SK-N-SH (cell line): ENCODE results near the gene PTPRD. TPM values are rescaled to one million over a fixed set of nuclear protein-coding genes. Genes with fewer than 3 reads are reported as not detected.

ENCODE experiments used
- CTCF ChIA-PET: fragments of 300-600, 350-600 bp; formaldehyde crosslinking; extraction: SDS; loops from one replicate; lab custom pipeline; 2021; lab: Yijun Ruan, JAX
- POLR2A ChIA-PET: fragments of 350-600 bp; sonication (Branson Sonifier 250); formaldehyde crosslinking; extraction: SDS; loops from one replicate; lab custom pipeline; 2020; ENCODE audit warnings: antibody characterized with exemption, inconsistent platforms; lab: Yijun Ruan, JAX
- DNase-seq: peaks from one replicate; pipeline ENCODE4 v3.0.0; 2012
- H2AFZ ChIP-seq: fragments of 200-600 bp; sonication (generic); 2 replicates; pipeline ENCODE4 v1.8.1; 2016; ENCODE audit warnings: antibody characterized with exemption, mild to moderate bottlenecking, low read depth
- H3F3A ChIP-seq: fragments of 200-600 bp; sonication (generic); replicated peaks from 2 replicates; pipeline ENCODE3; 2016; ENCODE audit warnings: antibody characterized with exemption, mild to moderate bottlenecking; ENCODE audit not compliant: insufficient read depth
- H3K27ac ChIP-seq, 2 experiments: fragments of 200-500 bp in 1 of 2; fragments of 200-600 bp in 1 of 2; sonication (Bioruptor generic) in 1 of 2; sonication (generic), shearing (Covaris generic) in 1 of 2; 2 replicates each; pipeline versions ENCODE4 v1.5.1 to v1.6.1; 2014 to 2016; ENCODE audit warnings: low read depth in 2 of 2, inconsistent platforms in 1 of 2, low read length in 1 of 2, mild to moderate bottlenecking in 1 of 2, mixed read lengths in 1 of 2
- H3K27me3 ChIP-seq: fragments of 200-600 bp; sonication (generic), shearing (Covaris generic); 2 replicates; pipeline ENCODE4 v1.6.1; 2016; ENCODE audit warnings: mixed run types; ENCODE audit not compliant: insufficient read depth
- H3K36me3 ChIP-seq, 2 experiments: fragments of 200-500 bp in 1 of 2; fragments of 200-600 bp in 1 of 2; sonication (Bioruptor generic) in 1 of 2; sonication (generic) in 1 of 2; replicated peaks in 1 of 2; 2 replicates each; pipeline versions ENCODE3 to v1.5.1; 2014 to 2016; ENCODE audit warnings: low read length in 1 of 2, mild to moderate bottlenecking in 1 of 2; ENCODE audit not compliant: insufficient read depth in 2 of 2, control insufficient read depth in 1 of 2
- H3K4me1 ChIP-seq, 2 experiments: fragments of 200-500 bp in 1 of 2; fragments of 200-600 bp in 1 of 2; sonication (Bioruptor generic) in 1 of 2; sonication (generic), shearing (Covaris generic) in 1 of 2; 2 replicates each; pipeline versions ENCODE4 v1.5.1 to v1.6.1; 2014 to 2016; ENCODE audit warnings: low read depth in 1 of 2, low read length in 1 of 2, mixed run types in 1 of 2; ENCODE audit not compliant: insufficient read depth in 2 of 2, control insufficient read depth in 1 of 2
- H3K4me2 ChIP-seq: fragments of 200-600 bp; sonication (generic), shearing (Covaris generic); 2 replicates; pipeline ENCODE4 v1.6.1; 2017; ENCODE audit warnings: mixed run types
- H3K4me3 ChIP-seq, 2 experiments: fragments of 200-500 bp in 1 of 2; fragments of 200-600 bp in 1 of 2; sonication (Bioruptor generic) in 1 of 2; sonication (generic), shearing (Covaris generic) in 1 of 2; 2 replicates each; pipeline versions ENCODE4 v1.5.1 to v1.8.1; 2014 to 2016; ENCODE audit warnings: low read depth in 2 of 2, inconsistent platforms in 1 of 2, low read length in 1 of 2, mild to moderate bottlenecking in 1 of 2, mixed read lengths in 1 of 2, moderate library complexity in 1 of 2
- H3K79me2 ChIP-seq: fragments of 200-600 bp; sonication (generic); 2 replicates; pipeline ENCODE4 v1.8.1; 2017; ENCODE audit warnings: mild to moderate bottlenecking; ENCODE audit not compliant: insufficient read depth
- H3K9ac ChIP-seq: fragments of 200-600 bp; sonication (generic); 2 replicates; pipeline ENCODE4 v1.6.1; 2017; ENCODE audit warnings: mixed run types
- H3K9me2 ChIP-seq: fragments of 200-600 bp; sonication (generic); 2 replicates; pipeline ENCODE4 v1.6.1; 2017; ENCODE audit warnings: mixed run types
- H3K9me3 ChIP-seq: fragments of 200-600 bp; sonication (generic); 2 replicates; pipeline ENCODE4 v1.6.1; 2017; ENCODE audit warnings: mixed run types, mild to moderate bottlenecking, moderate library complexity
- H4K20me1 ChIP-seq: fragments of 200-600 bp; sonication (generic); 2 replicates; pipeline ENCODE4 v1.6.1; 2017; ENCODE audit warnings: mild to moderate bottlenecking, mixed run types; ENCODE audit not compliant: insufficient read depth
- CHD2 ChIP-seq: fragments of 150-350 bp; IDR thresholded peaks from 2 replicates; pipeline ENCODE4 v1.6.1; 2018; ENCODE audit warnings: low read length; ENCODE audit not compliant: partially characterized antibody
- EP300 ChIP-seq, 2 experiments: IDR thresholded peaks; 2 replicates each; pipeline versions ENCODE4 v1.4.0 to v1.6.1; 2012; ENCODE audit warnings: borderline replicate concordance in 1 of 2, low read depth in 1 of 2, low read length in 1 of 2
- FOXJ3 ChIP-seq: sonication (generic); formaldehyde crosslinking; IDR thresholded peaks from 2 replicates; pipeline ENCODE4 v1.5.1; 2020; ENCODE audit warnings: mild to moderate bottlenecking, missing genetic modification reagents
- FOXM1 ChIP-seq: IDR thresholded peaks from 2 replicates; pipeline ENCODE4 v1.4.0; 2012; ENCODE audit warnings: low read depth, mild to moderate bottlenecking
- IRF3 ChIP-seq: fragments of 150-350 bp; IDR thresholded peaks from 2 replicates; pipeline ENCODE4 v1.6.1; 2016; ENCODE audit warnings: mild to moderate bottlenecking, low read depth, low read length
- MAX ChIP-seq: IDR thresholded peaks from 2 replicates; pipeline ENCODE4 v1.4.0; 2012; ENCODE audit warnings: low read depth
- MEF2A ChIP-seq: IDR thresholded peaks from 2 replicates; pipeline ENCODE4 v1.4.0; 2012; ENCODE audit warnings: low read depth, borderline replicate concordance
- MXI1 ChIP-seq: IDR thresholded peaks from 2 replicates; pipeline ENCODE4 v1.6.1; 2012; ENCODE audit warnings: mild to moderate bottlenecking, low read depth, low read length, improper control_type of control experiment
- NFIC ChIP-seq: IDR thresholded peaks from 2 replicates; pipeline ENCODE4 v1.4.0; 2012; ENCODE audit warnings: borderline replicate concordance
- RAD21 ChIP-seq: IDR thresholded peaks from 2 replicates; pipeline ENCODE4 v1.6.1; 2012; ENCODE audit warnings: mild to moderate bottlenecking, low read length
- RXRA ChIP-seq: IDR thresholded peaks from 2 replicates; pipeline ENCODE4 v1.4.0; 2012; ENCODE audit warnings: low read depth, mild to moderate bottlenecking, borderline replicate concordance
- SIN3A ChIP-seq: IDR thresholded peaks from 2 replicates; pipeline ENCODE4 v1.6.1; 2012; ENCODE audit warnings: low read depth, mild to moderate bottlenecking, low read length, moderate library complexity, borderline replicate concordance
- TCF12 ChIP-seq: IDR thresholded peaks from 2 replicates; pipeline ENCODE4 v1.4.0; 2012
- USF2 ChIP-seq: fragments of 150-350 bp; IDR thresholded peaks from 2 replicates; pipeline ENCODE4 v1.6.1; 2017; ENCODE audit warnings: antibody characterized with exemption, low read length, low read depth, borderline replicate concordance
- YY1 ChIP-seq: IDR thresholded peaks from 2 replicates; pipeline ENCODE4 v1.4.0; 2012; ENCODE audit warnings: low read depth, mild to moderate bottlenecking
- WGBS: methylation state at CpG from one replicate; pipeline ENCODE4 v1.1.6; 2017; ENCODE audit warnings: low lambda C conversion rate; 5-methylcytosine and 5-hydroxymethylcytosine counted together
- polyA plus RNA-seq, 3 experiments: library from polyadenylated mRNA; depleted of rRNA; stranded (reverse); fragments of >200 nt; gene quantifications; 2 replicates each; pipeline ENCODE4 v1.2.3, GENCODE V29; 2012

Gene PTPRD
- polyA plus RNA-seq, 1 of the 3 experiments (the other 2 are of a cell fraction): 0.15 TPM

DNA sequence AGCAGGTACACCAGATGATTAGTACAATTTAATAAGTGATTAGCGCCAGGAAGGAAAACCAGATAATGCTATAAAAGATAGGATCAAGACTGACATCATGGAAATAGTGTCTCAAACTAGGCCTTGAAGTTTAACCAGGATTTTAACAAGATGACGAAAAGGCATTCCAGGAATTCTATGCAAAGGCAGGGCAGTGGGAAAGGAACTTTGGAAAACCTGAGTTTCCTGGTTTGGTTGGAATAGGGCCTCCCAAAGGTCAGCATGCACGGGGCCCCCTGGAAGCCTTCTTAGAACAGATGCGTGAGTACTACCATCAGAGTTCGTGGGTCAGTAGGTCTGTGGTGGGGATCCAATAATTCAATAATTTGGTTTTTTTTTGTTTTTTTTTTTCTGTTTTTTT lies 1878.0 kb downstream of the PTPRD start:
- CTCF ChIA-PET: no interaction called here
- no peak overlapping the region for H2AFZ ChIP-seq
- TF ChIP-seq EP300 (IDR thresholded peaks at IDR 0.05; ENCODE audit: borderline replicate concordance in 1 of 2, low read depth in 1 of 2, low read length in 1 of 2): no peak
- no peak for TF ChIP-seq SIN3A
- TF ChIP-seq YY1: no peak
- TF ChIP-seq CHD2: no peak
- TF ChIP-seq MXI1: no peak
- TF ChIP-seq IRF3: no peak
- TF ChIP-seq TCF12: no peak
- no peak for TF ChIP-seq NFIC
- TF ChIP-seq FOXM1: no peak
- no peak for TF ChIP-seq MAX
- no peak for TF ChIP-seq USF2
- no peak for TF ChIP-seq RXRA
- no peak for TF ChIP-seq MEF2A
- no peak for TF ChIP-seq RAD21
- TF ChIP-seq, all 33 proteins: peak for 0
- H3F3A ChIP-seq: no peaks in the 10 kb centered on the region
- no peaks in the 10 kb centered on the region for H3K36me3 ChIP-seq
- H3K79me2 ChIP-seq: no peaks in the 10 kb centered on the region
- no peak for DNase-seq
- no peak overlapping the region for H3K4me3 ChIP-seq
- no peaks in the 10 kb centered on the region for H3K9me2 ChIP-seq
- H3K9me3 ChIP-seq: no peaks in the 10 kb centered on the region
- no peak overlapping the region for H3K4me2 ChIP-seq
- peaks cover 0 to 3% of the 10 kb centered on the region in 2 experiments; a peak in 1 of 4 replicates for H3K4me1 ChIP-seq
- no peak overlapping the region for H3K9ac ChIP-seq
- no peaks in the 10 kb centered on the region for H3K27me3 ChIP-seq
- no peaks in the 10 kb centered on the region for H4K20me1 ChIP-seq
- H3K27ac ChIP-seq: no peak overlapping the region
- POLR2A ChIA-PET: no interaction called here
- WGBS: 48% methylated on average over 5 of the region's 5 CpGs

- WGBS: 74% methylated on average over 17 of the region's 17 CpGs
- TF ChIP-seq FOXJ3 (no peak), EP300 (IDR thresholded peaks at IDR 0.05; ENCODE audit: borderline replicate concordance in 1 of 2, low read depth in 1 of 2, low read length in 1 of 2) (no peak)
- TF ChIP-seq, all 33 proteins: peak for 0
- no peak overlapping the region for H3K27ac ChIP-seq
- H2AFZ ChIP-seq: no peak overlapping the region
- peaks cover 0 to 3% of the 10 kb centered on the region in 2 experiments; a peak in 1 of 4 replicates for H3K4me1 ChIP-seq
- H3K9ac ChIP-seq: no peak overlapping the region
- H3K9me3 ChIP-seq: no peaks in the 10 kb centered on the region
- no peak overlapping the region for H3K4me2 ChIP-seq
- ChIA-PET CTCF (no interaction called here), POLR2A (no interaction called here)
- no peak for DNase-seq
- no peaks in the 10 kb centered on the region for H3K36me3 ChIP-seq
- no peak overlapping the region for H3K4me3 ChIP-seq
- H3K9me2 ChIP-seq: no peaks in the 10 kb centered on the region
- no peaks in the 10 kb centered on the region for H4K20me1 ChIP-seq
- H3F3A ChIP-seq: no peaks in the 10 kb centered on the region
- H3K27me3 ChIP-seq: no peaks in the 10 kb centered on the region
- H3K79me2 ChIP-seq: no peaks in the 10 kb centered on the region
These were observed 1879.5 kb downstream of the PTPRD start for GRCh38 chr9:8733131-8733954.
